Nephron (organoid): ENCODE measurements around the gene AGFG1.
A peak's percentile ranks its signal among the peaks of the same experiment; 100 is the strongest.

ENCODE experiments used
- H3K27ac Mint-ChIP-seq, 3 experiments: 2 replicates each; pipeline ENCODE4 v1.8.0; 2020; ENCODE audit warnings: mixed read lengths in 3 of 3, mild to moderate bottlenecking in 2 of 3, moderate library complexity in 1 of 3
- H3K27me3 Mint-ChIP-seq: 2 replicates; pipeline ENCODE4 v1.8.0; 2021; ENCODE audit warnings: low read depth, mild to moderate bottlenecking, moderate library complexity, mixed read lengths
- H3K36me3 Mint-ChIP-seq: 2 replicates; pipeline ENCODE4 v1.8.0; 2020; ENCODE audit warnings: low read depth, mixed read lengths
- H3K4me1 Mint-ChIP-seq: 2 replicates; pipeline ENCODE4 v1.8.0; 2020; ENCODE audit warnings: mixed read lengths
- H3K4me3 Mint-ChIP-seq, 3 experiments: 2 replicates each; pipeline ENCODE4 v1.8.0; 2020; ENCODE audit warnings: mild to moderate bottlenecking in 3 of 3, mixed read lengths in 3 of 3, moderate library complexity in 2 of 3
- H3K9me3 Mint-ChIP-seq: 2 replicates; pipeline ENCODE4 v1.8.0; 2020; ENCODE audit warnings: mixed read lengths
- TF ChIP-seq, protein P1 (sequence below), 3 experiments: fragments of 200-600 bp; sonication (generic); IDR thresholded peaks; one replicate each; pipeline ENCODE4 v1.5.0; 2021; ENCODE audit warnings: antibody characterized with exemption in 3 of 3; ENCODE audit not compliant: unreplicated experiment in 3 of 3

The AGFG1 gene, protein sequence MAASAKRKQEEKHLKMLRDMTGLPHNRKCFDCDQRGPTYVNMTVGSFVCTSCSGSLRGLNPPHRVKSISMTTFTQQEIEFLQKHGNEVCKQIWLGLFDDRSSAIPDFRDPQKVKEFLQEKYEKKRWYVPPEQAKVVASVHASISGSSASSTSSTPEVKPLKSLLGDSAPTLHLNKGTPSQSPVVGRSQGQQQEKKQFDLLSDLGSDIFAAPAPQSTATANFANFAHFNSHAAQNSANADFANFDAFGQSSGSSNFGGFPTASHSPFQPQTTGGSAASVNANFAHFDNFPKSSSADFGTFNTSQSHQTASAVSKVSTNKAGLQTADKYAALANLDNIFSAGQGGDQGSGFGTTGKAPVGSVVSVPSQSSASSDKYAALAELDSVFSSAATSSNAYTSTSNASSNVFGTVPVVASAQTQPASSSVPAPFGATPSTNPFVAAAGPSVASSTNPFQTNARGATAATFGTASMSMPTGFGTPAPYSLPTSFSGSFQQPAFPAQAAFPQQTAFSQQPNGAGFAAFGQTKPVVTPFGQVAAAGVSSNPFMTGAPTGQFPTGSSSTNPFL

GRCh38 chr2:227471924-227472264, at the start of gene AGFG1:
Gene AGFG1 (plus strand): TSS chr2:227472156. CDS start chr2:227472422, 266 bp downstream.
- Mint-ChIP-seq H3K9me3 (no peaks in the 10 kb centered on the region), H3K4me3 (peak within 1 kb of the TSS; percentile 87 to 90 (median 89)), H3K36me3 (no peaks in the 10 kb centered on the region), H3K27ac (peak within 1 kb of the TSS; percentile 9 to 88 (median 85)), H3K27me3 (peaks cover 2% of the 10 kb centered on the region), H3K4me1 (peaks cover 25% of the 10 kb centered on the region)
- TF ChIP-seq, protein P1, sequence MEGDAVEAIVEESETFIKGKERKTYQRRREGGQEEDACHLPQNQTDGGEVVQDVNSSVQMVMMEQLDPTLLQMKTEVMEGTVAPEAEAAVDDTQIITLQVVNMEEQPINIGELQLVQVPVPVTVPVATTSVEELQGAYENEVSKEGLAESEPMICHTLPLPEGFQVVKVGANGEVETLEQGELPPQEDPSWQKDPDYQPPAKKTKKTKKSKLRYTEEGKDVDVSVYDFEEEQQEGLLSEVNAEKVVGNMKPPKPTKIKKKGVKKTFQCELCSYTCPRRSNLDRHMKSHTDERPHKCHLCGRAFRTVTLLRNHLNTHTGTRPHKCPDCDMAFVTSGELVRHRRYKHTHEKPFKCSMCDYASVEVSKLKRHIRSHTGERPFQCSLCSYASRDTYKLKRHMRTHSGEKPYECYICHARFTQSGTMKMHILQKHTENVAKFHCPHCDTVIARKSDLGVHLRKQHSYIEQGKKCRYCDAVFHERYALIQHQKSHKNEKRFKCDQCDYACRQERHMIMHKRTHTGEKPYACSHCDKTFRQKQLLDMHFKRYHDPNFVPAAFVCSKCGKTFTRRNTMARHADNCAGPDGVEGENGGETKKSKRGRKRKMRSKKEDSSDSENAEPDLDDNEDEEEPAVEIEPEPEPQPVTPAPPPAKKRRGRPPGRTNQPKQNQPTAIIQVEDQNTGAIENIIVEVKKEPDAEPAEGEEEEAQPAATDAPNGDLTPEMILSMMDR (IDR thresholded peaks at IDR 0.05; ENCODE audit: unreplicated experiment in 3 of 3) = peak; percentile 99

DNA sequence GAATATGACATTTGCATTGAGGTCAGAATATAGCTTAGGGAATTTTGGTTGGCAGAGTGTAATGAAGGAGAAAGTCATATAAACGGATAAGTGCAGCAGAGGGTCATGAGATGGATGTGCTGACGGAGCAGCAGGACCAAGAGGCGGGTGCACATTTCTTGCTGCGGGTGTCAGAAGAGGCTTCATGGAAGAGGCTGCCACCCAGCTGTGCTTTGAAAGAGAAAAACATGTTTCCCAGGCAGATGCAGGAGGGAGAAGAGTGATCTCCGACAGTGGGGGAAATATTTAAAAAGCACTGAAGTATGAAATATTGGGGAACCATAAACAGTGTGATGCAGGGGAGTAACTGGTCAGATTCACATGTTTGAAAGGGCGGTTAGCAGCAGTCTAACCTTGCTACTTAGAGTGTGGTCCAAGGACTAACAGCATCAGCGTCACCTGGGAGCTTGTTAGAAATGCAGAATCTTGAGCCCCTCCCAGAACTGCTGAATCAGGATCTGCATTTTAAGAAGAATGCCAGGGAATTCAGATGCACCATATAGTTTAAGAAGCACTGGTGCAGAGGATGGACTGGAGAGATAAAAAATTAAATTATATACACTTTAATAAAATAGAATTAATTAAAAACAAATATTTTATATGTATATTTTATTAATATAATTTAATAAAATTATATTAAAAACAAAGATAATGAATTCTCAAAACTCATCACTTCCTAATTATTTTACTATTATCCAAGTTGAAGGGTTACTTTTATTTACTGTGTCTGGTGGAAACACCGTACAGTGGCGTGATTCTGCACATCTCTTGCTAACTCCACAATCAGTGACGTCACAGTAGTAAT, 48.1 kb upstream of the AGFG1 start:
- H3K9me3 Mint-ChIP-seq = no peaks in the 10 kb centered on the region
- no peaks in the 10 kb centered on the region for H3K27me3 Mint-ChIP-seq
- no peaks in the 10 kb centered on the region for H3K4me1 Mint-ChIP-seq
- H3K36me3 Mint-ChIP-seq = no peaks in the 10 kb centered on the region
- TF ChIP-seq, protein P1 (IDR thresholded peaks at IDR 0.05; ENCODE audit: unreplicated experiment in 3 of 3) = no peak
- H3K27ac Mint-ChIP-seq = peak overlapping the region in 1 of 3 experiments; percentile 7
- no peak overlapping the region for H3K4me3 Mint-ChIP-seq

DNA sequence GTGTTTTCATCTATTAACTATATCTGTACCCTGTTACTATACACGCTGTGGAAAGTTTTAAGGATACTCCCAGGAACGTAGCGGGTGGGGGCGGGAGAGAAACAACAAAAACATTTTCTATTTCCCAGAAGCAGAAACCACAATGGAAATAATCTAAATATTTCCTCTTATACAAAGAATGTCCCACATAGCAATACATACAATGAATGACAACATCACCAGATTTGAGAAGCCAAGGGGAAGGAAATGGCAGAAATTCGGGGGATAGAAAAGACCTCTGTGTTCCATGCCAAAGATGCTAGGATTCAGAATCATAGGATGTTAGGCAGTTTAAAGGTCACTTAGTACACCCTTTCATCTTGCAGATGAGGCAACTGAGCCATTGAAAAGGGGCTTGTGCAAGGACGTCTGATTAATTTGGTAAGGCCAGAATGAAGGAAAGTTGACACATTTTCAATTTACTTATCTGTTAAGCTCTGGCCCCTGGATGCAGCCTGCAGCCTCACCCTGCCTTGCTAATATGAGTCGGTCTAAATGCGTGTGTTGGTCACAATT, 43.1 kb upstream of the AGFG1 start:
- no peak overlapping the region for H3K4me3 Mint-ChIP-seq

GRCh38 chr2:227430639-227431038, 41.3 kb upstream of the AGFG1 start:
- H3K36me3 Mint-ChIP-seq = peaks cover 5% of the 10 kb centered on the region

More for the DNA sequence above, 43.1 kb upstream of the AGFG1 start:
- Mint-ChIP-seq H3K27ac (no peak overlapping the region), H3K36me3 (peaks cover 5% of the 10 kb centered on the region), H3K27me3 (peaks cover 4% of the 10 kb centered on the region), H3K4me1 (no peaks in the 10 kb centered on the region), H3K9me3 (peaks cover 10% of the 10 kb centered on the region)
- TF ChIP-seq, protein P1 (IDR thresholded peaks at IDR 0.05; ENCODE audit: unreplicated experiment in 3 of 3) = no peak

DNA sequence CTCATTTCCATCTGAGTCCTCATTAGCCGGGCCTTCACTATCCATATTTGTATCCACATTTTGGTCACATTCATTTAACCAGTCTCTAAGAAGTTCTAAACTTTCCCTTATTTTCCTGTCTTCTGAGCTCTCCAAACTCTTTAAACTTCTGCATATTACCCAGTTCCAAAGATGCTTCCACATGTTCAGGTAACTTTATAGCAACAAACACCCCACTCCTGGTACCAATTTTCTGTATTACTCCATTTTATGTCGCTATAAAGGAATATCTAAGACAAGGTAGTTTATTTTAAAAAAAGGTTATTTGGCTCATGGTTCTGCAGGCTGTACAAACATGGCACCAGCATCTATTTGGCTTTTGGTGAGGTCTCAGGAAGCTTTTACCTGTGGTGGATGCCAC, 38.8 kb upstream of the AGFG1 start:
- no peak overlapping the region for H3K27ac Mint-ChIP-seq
- H3K9me3 Mint-ChIP-seq = peaks cover 10% of the 10 kb centered on the region
- H3K36me3 Mint-ChIP-seq = peaks cover 5% of the 10 kb centered on the region
- H3K4me3 Mint-ChIP-seq = no peak overlapping the region
- peaks cover 4% of the 10 kb centered on the region for H3K27me3 Mint-ChIP-seq
- no peaks in the 10 kb centered on the region for H3K4me1 Mint-ChIP-seq
- TF ChIP-seq, protein P1 (IDR thresholded peaks at IDR 0.05; ENCODE audit: unreplicated experiment in 3 of 3) = no peak

More at GRCh38 chr2:227430639-227431038, 41.3 kb upstream of the AGFG1 start:
- Mint-ChIP-seq H3K27ac (no peak overlapping the region), H3K27me3 (peaks cover 4% of the 10 kb centered on the region), H3K4me3 (no peak overlapping the region), H3K9me3 (peaks cover 10% of the 10 kb centered on the region), H3K4me1 (no peaks in the 10 kb centered on the region)
- TF ChIP-seq, protein P1 (IDR thresholded peaks at IDR 0.05; ENCODE audit: unreplicated experiment in 3 of 3) = no peak
